GM12865 (cell line): Measurements from ENCODE around the gene TPK1.

Experiments
- DNase-seq: peaks from one replicate; pipeline ENCODE4 v3.0.0; 2010; ENCODE audit warnings: low read depth
- H3K4me3 ChIP-seq: 2 replicates; pipeline ENCODE4 v1.5.1; 2011; ENCODE audit warnings: mild to moderate bottlenecking, low read depth, low read length, control low read depth
- CTCF ChIP-seq: IDR thresholded peaks from 2 replicates; pipeline ENCODE4 v1.5.1; 2011; ENCODE audit warnings: low read length, control low read depth, low read depth, inconsistent platforms; ENCODE audit not compliant: insufficient read depth; ENCODE audit errors: missing control alignments

TPK1 gene

DNA sequence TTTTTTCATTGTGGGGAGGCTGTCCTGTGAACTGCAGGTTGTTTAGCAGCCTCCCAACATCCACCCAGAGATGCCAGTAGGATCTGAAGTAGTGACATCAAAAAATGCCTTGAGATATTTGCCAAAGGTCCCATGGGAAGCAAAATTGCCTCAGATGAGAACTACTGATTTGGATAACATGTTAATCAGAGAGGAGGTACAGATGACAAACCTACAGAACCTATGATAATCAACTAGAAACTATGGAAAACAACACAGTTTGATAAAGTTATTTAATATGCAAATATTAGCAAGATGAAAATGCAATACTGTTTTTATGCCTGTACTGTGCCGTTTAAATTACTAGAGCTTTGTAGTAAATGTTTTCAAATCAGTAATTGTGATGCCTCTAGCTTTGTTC is 341.5 kb downstream of the TPK1 start:
- no peak overlapping the region for H3K4me3 ChIP-seq
- DNase-seq = no peak
- no peak for TF ChIP-seq CTCF

- no peak for TF ChIP-seq CTCF
- DNase-seq = no peak
- no peak overlapping the region for H3K4me3 ChIP-seq
Observed at GRCh38 chr7:144489504-144489903, 346.3 kb downstream of the TPK1 start.

DNA sequence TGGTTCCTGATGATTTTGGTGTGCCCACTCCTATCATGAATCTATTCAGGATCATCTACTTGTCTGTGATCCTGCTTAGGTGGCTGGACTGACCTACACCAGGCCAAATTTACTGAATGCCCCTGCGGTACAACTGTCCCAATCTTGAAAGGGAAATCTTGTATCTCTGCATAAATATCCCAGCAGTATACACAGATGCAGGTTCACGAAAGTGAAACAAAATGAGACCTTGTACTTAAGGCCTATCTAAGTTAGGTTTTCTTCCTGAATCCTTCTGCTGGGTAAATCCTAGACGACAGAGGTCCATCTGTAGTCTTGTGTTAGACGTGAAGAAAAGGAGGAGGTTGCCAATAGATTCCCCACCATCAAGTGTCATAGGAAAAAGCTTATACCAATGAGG is 346.9 kb downstream of the TPK1 start:
- H3K4me3 ChIP-seq = no peak overlapping the region
- no peak for DNase-seq
- no peak for TF ChIP-seq CTCF

DNA sequence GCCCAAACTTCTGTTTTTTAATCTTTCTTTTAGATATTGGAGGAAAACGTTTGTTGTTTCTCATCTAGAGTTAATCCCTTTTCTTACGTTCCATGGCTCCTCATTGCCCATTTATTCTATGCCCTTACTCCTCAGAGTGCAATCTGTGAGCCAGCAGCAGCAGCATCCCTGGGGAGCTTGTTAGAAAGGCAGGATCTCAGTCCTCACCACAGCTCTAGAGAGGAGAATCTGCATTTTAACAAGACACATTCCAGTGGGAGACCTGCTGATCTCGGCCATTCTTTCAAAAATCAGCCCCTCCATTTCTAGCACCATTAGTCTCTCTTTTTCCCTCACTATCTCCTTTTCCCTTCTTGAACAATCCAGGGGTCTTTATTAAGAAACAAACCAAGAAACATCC is 348.0 kb downstream of the TPK1 start:
- TF ChIP-seq CTCF = no peak
- no peak overlapping the region for H3K4me3 ChIP-seq
- DNase-seq = no peak

DNA sequence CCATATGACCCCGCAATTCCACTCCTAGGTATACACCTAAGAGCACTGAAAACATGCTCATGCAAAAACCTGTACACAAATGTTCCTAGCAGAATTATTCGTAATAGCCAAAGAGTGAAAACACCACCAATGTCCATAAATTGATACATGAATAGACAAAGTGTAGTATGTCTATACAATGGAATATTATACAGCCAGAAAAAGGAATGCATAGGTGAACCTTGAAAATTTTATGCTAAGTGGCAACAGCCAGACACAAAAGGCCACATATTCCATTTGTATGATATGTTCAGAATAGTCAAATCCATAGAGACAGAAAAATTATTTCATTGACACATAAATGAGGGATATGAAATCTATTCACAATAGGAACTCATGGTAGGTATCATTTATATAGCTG is 351.4 kb downstream of the TPK1 start:
- H3K4me3 ChIP-seq = no peak overlapping the region
- no peak for DNase-seq
- no peak for TF ChIP-seq CTCF

DNA sequence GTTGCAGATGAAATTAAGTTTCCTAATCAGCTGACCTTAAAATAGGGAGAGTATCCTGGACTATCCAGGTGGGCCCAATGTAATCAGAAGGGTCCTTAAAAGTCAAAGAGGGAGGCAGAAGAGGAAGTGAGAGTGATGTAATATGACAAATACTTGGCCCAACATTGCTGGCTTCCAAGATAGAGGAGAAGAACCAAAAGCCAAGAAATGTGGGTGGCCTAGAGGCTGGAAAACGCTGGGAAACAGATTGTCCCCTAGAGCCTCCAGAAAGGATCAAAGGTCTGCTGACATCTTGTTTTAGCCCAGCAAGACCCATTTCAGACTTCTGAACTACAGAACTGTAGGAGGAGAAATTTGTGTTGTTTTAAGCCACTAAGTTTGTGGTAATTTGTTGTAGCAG is 352.7 kb downstream of the TPK1 start:
- no peak for TF ChIP-seq CTCF
- no peak overlapping the region for H3K4me3 ChIP-seq
- no peak for DNase-seq

GRCh38 chr7:144481833-144482232 is 354.0 kb downstream of the TPK1 start:
- no peak for TF ChIP-seq CTCF

More at GRCh38 chr7:144481833-144482232, 354.0 kb downstream of the TPK1 start:
- DNase-seq = no peak
- H3K4me3 ChIP-seq = no peak overlapping the region
